Hepatic stellate cell (primary cell): ENCODE data around the gene SERINC5.
A peak's percentile ranks its signal among the peaks of the same experiment; 100 is the strongest.
"Not testable (repeated sequence)": the region's sequence is repeated elsewhere in the genome, so short reads cannot be mapped to it uniquely, and the experiment has no call there.

Source experiments
- DNase-seq: peaks from one replicate; pipeline ENCODE4 v3.0.0; 2011; ENCODE audit warnings: low spot score

Gene SERINC5

GRCh38 chr5:80134876-80135275 lies 121.0 kb downstream of the SERINC5 start:
- DNase-seq: no peak

GRCh38 chr5:80129146-80129545 lies 126.7 kb downstream of the SERINC5 start:
- no peak for DNase-seq

- no peak for DNase-seq
Measured at GRCh38 chr5:80128141-80128540, 127.7 kb downstream of the SERINC5 start.

GRCh38 chr5:80127116-80127552 lies 128.7 kb downstream of the SERINC5 start:
- no peak for DNase-seq

- peak; percentile 27 for DNase-seq
Measured at GRCh38 chr5:80125962-80126480, 129.8 kb downstream of the SERINC5 start.

GRCh38 chr5:80125022-80125961 lies 130.6 kb downstream of the SERINC5 start:
- no peak for DNase-seq

GRCh38 chr5:80124121-80124918 lies 131.5 kb downstream of the SERINC5 start:
- no peak for DNase-seq

- no peak for DNase-seq
Measured at GRCh38 chr5:80122579-80122978, 133.3 kb downstream of the SERINC5 start.

GRCh38 chr5:80119372-80119771 lies 136.5 kb downstream of the SERINC5 start:
- DNase-seq: no peak

GRCh38 chr5:80117446-80117845 lies 138.4 kb downstream of the SERINC5 start:
- DNase-seq: no peak

GRCh38 chr5:80116465-80116864 lies 139.4 kb downstream of the SERINC5 start:
- no peak for DNase-seq

- DNase-seq: no peak
Measured at GRCh38 chr5:80116000-80116399, 139.8 kb downstream of the SERINC5 start.

GRCh38 chr5:80114860-80115259 lies 141.0 kb downstream of the SERINC5 start:
- no peak for DNase-seq

GRCh38 chr5:80111376-80111990 lies 144.4 kb downstream of the SERINC5 start:
- not testable (repeated sequence) for DNase-seq

GRCh38 chr5:80109646-80110478 lies 146.0 kb downstream of the SERINC5 start:
- no peak for DNase-seq

- DNase-seq: no peak
Measured at GRCh38 chr5:80106916-80107315, 148.9 kb downstream of the SERINC5 start.

GRCh38 chr5:80105698-80106439 lies 150.0 kb downstream of the SERINC5 start:
- DNase-seq: no peak

- no peak for DNase-seq
Measured at GRCh38 chr5:80103371-80103770, 152.5 kb downstream of the SERINC5 start.

GRCh38 chr5:80101993-80102392 lies 153.9 kb downstream of the SERINC5 start:
- DNase-seq: no peak

GRCh38 chr5:80097451-80097850 lies 158.4 kb downstream of the SERINC5 start:
- no peak for DNase-seq
